Liver (tissue), 3 donors: ENCODE measurements around the gene PDCD10.

Source experiments
- EGR1 ChIP-seq, 2 donors: IDR thresholded peaks; 2 replicates each; pipeline ENCODE4 v1.6.1; 2016 to 2018; ENCODE audit warnings: antibody characterized with exemption in 2 of 2, low read depth in 2 of 2
- FOXA1 ChIP-seq: IDR thresholded peaks from 2 replicates; pipeline ENCODE4 v1.6.1; 2016; ENCODE audit warnings: antibody characterized with exemption
- NR2F2 ChIP-seq: IDR thresholded peaks from 2 replicates; pipeline ENCODE4 v1.6.1; 2016; ENCODE audit warnings: antibody characterized with exemption
- RAD21 ChIP-seq, 2 donors: IDR thresholded peaks; 2 replicates each; pipeline ENCODE4 v1.6.1; 2016; ENCODE audit warnings: antibody characterized with exemption in 2 of 2, mild to moderate bottlenecking in 2 of 2
- RXRA ChIP-seq, 2 donors: IDR thresholded peaks; 2 replicates each; pipeline ENCODE4 v1.6.1; 2017 to 2018; ENCODE audit warnings: antibody characterized with exemption in 2 of 2, mild to moderate bottlenecking in 1 of 2
- TAF1 ChIP-seq: conservative IDR thresholded peaks from 2 replicates; pipeline ENCODE4 v1.6.1; 2016; ENCODE audit warnings: antibody characterized with exemption, mild to moderate bottlenecking
- ZBTB33 ChIP-seq: IDR thresholded peaks from 2 replicates; pipeline ENCODE4 v1.6.1; 2016; ENCODE audit warnings: antibody characterized with exemption
- TF ChIP-seq, protein P1 (sequence below): fragments of 150-350 bp; IDR thresholded peaks from 2 replicates; pipeline ENCODE4 v1.5.1; 2017; ENCODE audit warnings: improper control_type of control experiment, low read depth, low read length; ENCODE audit not compliant: missing input control
- donor health status: healthy.
- donor health status: healthy.

DNA sequence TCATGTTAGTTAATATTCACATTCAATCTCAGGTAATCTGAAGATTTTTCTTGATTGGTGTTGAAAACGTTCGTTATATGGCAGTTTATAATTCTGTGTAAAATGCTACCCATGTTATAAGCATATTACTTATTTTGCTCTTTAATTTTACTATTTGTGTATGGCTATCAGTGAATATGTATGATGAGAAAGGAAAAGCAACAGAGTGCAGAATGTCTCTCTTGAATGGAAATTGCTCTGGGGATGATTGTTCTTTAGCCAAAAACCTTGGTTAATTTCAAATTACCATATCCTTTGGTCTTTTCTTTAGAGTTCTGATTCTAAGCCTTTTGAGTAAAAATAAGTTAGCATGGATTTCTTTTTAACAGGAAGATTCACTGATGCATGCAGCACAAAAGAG lies 3.3 kb upstream of the PDCD10 start:
- TF ChIP-seq, protein P1, sequence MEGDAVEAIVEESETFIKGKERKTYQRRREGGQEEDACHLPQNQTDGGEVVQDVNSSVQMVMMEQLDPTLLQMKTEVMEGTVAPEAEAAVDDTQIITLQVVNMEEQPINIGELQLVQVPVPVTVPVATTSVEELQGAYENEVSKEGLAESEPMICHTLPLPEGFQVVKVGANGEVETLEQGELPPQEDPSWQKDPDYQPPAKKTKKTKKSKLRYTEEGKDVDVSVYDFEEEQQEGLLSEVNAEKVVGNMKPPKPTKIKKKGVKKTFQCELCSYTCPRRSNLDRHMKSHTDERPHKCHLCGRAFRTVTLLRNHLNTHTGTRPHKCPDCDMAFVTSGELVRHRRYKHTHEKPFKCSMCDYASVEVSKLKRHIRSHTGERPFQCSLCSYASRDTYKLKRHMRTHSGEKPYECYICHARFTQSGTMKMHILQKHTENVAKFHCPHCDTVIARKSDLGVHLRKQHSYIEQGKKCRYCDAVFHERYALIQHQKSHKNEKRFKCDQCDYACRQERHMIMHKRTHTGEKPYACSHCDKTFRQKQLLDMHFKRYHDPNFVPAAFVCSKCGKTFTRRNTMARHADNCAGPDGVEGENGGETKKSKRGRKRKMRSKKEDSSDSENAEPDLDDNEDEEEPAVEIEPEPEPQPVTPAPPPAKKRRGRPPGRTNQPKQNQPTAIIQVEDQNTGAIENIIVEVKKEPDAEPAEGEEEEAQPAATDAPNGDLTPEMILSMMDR = no peak
- TF ChIP-seq RXRA (IDR thresholded peaks at IDR 0.05) (no peak), RAD21 (IDR thresholded peaks at IDR 0.05) (no peak), FOXA1 (no peak), TAF1 (no peak), NR2F2 (no peak), ZBTB33 (no peak), EGR1 (IDR thresholded peaks at IDR 0.05; ENCODE audit: low read depth in 2 of 2) (no peak)
